ENCODE data around the gene PODXL. TPM values are rescaled to one million over a fixed set of nuclear protein-coding genes. Genes with fewer than 3 reads are reported as not detected.

PODXL gene
- total and polyA plus RNA-seq, 2 experiments from 2014 or later = 220 to 727 TPM

GRCh38 chr7:131555552-131556052 lies 826 bp downstream of the PODXL start:
- H3K36me3 Mint-ChIP-seq (ENCODE audit: low read depth) = peaks cover 54% of the 10 kb centered on the region
- Histone ChIP-seq H3K79me2 (replicated peaks; ENCODE audit: insufficient read depth) (peaks cover 67% of the 10 kb centered on the region), H3K36me3 (ENCODE audit: insufficient read depth) (peaks cover 31% of the 10 kb centered on the region), H3K27ac (ENCODE audit: low read depth) (peak overlapping the region; percentile 84; the same call in 1 of the 2 replicates), H3K4me2 (peak overlapping the region; percentile 100), H3F3A (replicated peaks; ENCODE audit: low read depth) (peaks cover 52% of the 10 kb centered on the region), H3K4me1 (ENCODE audit: insufficient read depth) (peaks cover 59% of the 10 kb centered on the region), H2AFZ (no peak overlapping the region), H4K20me1 (replicated peaks; ENCODE audit: insufficient read depth) (peaks cover 51% of the 10 kb centered on the region), H3K4me3 (peak overlapping the region; percentile 99), H3K9me2 (ENCODE audit: insufficient read depth) (no peaks in the 10 kb centered on the region), H3K27me3 (ENCODE audit: insufficient read depth) (no peaks in the 10 kb centered on the region)
- no peak for TF ChIP-seq STAT1 (IDR thresholded peaks at IDR 0.05; ENCODE audit: unreplicated experiment)
- no peak for TF ChIP-seq ZNF331 (CRISPR knock-in tag; IDR thresholded peaks at IDR 0.05; ENCODE audit: low read depth)
- no peak for TF ChIP-seq NANOG (IDR thresholded peaks at IDR 0.05; ENCODE audit: borderline replicate concordance)
- no peak for TF ChIP-seq POLR2AphosphoS5 (IDR thresholded peaks at IDR 0.05; ENCODE audit: low read depth)
- TF ChIP-seq REST (IDR thresholded peaks at IDR 0.05; ENCODE audit: unreplicated experiment) = no peak
- TF ChIP-seq CTCF (conservative IDR thresholded peaks at IDR 0.05; ENCODE audit: low read depth in 2 of 2) = no peak
- TF ChIP-seq ZNF462 (CRISPR knock-in tag; IDR thresholded peaks at IDR 0.05) = no peak
- TF ChIP-seq ZNF114 (CRISPR knock-in tag; IDR thresholded peaks at IDR 0.05) = no peak
- no peak for TF ChIP-seq EZH2phosphoT487 (IDR thresholded peaks at IDR 0.05; ENCODE audit: unreplicated experiment)
- TF ChIP-seq EZH2 (IDR thresholded peaks at IDR 0.05; ENCODE audit: low read depth, unreplicated experiment) = no peak
- no peak for TF ChIP-seq JUNB (IDR thresholded peaks at IDR 0.05; ENCODE audit: unreplicated experiment)
- no peak for TF ChIP-seq CREB1 (CRISPR knock-in tag; IDR thresholded peaks at IDR 0.05; ENCODE audit: low read depth)
- no peak for TF ChIP-seq ETS1 (IDR thresholded peaks at IDR 0.05)
- H3K9me3 Mint-ChIP-seq = no peaks in the 10 kb centered on the region
- DNase-seq (ENCODE audit: low spot score) (no peak), ATAC-seq (no peak)
- peaks cover 53% of the 10 kb centered on the region for H3K4me1 Mint-ChIP-seq
- peaks cover 31% of the 10 kb centered on the region for H3K27me3 Mint-ChIP-seq (ENCODE audit: insufficient read depth, low read depth, poor library complexity)
- H3K4me3 Mint-ChIP-seq = peak overlapping the region; percentile 98
- peak overlapping the region; percentile 76 for H3K27ac Mint-ChIP-seq
